GDM1 (cell line): ENCODE results near the gene BRINP2.
"Not testable (repeated sequence)": the region's sequence is repeated elsewhere in the genome, so short reads cannot be mapped to it uniquely, and the experiment has no call there.

Experiments
- DNase-seq: peaks from one replicate; lab custom pipeline; 2025; lab: John Stamatoyannopoulos, UW

Gene BRINP2

DNA sequence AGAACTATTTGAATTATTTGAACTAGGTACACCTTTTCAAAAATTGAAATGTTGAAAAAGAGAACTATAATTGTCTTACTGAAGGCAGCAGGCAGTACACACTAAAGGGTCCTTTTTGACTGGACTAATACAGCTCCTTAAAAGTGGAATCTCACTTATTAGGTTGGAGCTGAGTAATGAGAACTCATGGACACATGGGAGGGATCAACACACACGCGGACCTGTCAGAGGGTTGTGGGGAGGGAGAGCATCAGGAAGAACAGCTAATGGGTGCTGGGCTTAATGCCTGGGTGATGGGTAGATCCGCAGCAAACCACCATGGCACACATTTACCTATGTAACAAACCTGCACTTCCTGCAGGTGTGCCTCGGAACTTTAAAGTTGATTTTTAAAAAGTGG is 145.0 kb downstream of the BRINP2 start:
- no peak for DNase-seq

DNA sequence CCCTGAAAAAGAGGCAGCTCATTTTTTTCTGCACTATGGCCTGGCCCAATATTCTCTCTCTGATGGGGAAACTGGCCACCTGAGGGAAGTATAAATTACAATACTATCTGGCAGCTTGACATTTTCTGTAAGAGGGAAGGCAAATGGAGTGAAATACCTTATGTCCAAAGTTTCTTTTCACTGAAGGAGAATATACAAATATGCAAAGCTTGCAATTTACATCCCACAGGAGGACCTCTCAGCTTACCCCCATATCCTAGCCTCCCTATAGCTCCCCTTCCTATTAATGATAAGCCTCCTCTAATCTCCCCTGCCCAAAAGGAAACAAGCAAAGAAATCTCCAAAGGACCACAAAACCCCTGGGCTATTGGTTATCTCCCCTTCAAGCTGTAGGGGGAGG is 150.7 kb downstream of the BRINP2 start:
- DNase-seq: not testable (repeated sequence)

DNA sequence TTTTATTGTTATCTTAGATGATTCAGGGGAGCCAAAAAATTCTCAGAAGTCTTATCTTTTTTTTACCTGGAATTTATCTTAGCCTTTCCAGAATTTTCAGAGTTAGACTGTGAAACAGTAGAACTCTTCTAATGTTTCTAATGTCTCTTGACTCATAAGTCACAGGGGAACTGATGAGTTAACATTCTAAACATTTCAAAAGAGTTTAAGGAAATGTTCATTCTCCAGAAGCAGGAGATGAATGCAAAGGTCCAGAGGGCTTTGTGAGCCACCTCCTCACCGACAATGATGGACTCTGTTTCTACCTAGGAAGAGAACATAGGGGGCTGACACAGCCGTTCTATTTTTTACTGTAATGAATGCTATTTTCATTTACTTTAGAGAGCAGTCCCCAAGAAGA is 157.5 kb downstream of the BRINP2 start:
- DNase-seq: no peak

DNA sequence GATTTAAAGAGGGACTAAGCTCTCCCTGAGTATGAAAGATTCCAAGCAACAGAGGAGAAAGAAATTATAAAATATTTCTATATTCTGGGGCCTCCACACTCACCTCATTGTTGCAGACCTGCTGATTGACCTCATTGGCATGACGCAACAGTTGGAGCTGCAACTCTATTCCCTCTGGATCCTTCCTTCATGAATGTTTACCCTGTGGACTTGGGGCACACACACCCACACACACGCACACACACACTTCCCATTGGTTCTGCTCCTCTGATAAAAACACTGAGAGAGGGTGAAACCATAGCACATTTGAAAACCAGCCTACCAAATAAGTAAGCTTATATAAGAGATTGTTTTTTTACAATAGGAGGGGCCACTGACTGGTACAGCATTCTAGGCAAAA is 159.1 kb downstream of the BRINP2 start:
- DNase-seq: no peak
